ENCODE results near the gene ERF. TPM values are rescaled to one million over a fixed set of nuclear protein-coding genes. Genes with fewer than 3 reads are reported as not detected.
A peak's percentile ranks its signal among the peaks of the same experiment; 100 is the strongest.
"Not testable (repeated sequence)": the region's sequence is repeated elsewhere in the genome, so short reads cannot be mapped to it uniquely, and the experiment has no call there.

Gene ERF
- total RNA-seq, 1 experiment from 2014 or later: 49.5 TPM

GRCh38 chr19:42268142-42268703 lies 13.3 kb upstream of the ERF start:
- DNase-seq (ENCODE audit: low read depth): peak; percentile 100
- in situ Hi-C loops (cut with HindIII; ENCODE audit: low pct_unique_long_range_greater_than_20kb, low sequenced_read_pairs): no loop called here

GRCh38 chr19:42267644-42268141 lies 12.8 kb upstream of the ERF start:
- no peak for DNase-seq (ENCODE audit: low read depth)
- in situ Hi-C loops (cut with HindIII; ENCODE audit: low pct_unique_long_range_greater_than_20kb, low sequenced_read_pairs): no loop called here

- DNase-seq (ENCODE audit: low read depth); in situ Hi-C loops (cut with HindIII; ENCODE audit: low pct_unique_long_range_greater_than_20kb, low sequenced_read_pairs): not testable (repeated sequence)
These were observed 12.1 kb upstream of the ERF start for GRCh38 chr19:42266928-42267603.

GRCh38 chr19:42266105-42266504 lies 11.2 kb upstream of the ERF start:
- DNase-seq (ENCODE audit: low read depth); in situ Hi-C loops (cut with HindIII; ENCODE audit: low pct_unique_long_range_greater_than_20kb, low sequenced_read_pairs): not testable (repeated sequence)

GRCh38 chr19:42261763-42262162 lies 6.8 kb upstream of the ERF start:
- DNase-seq (ENCODE audit: low read depth): no peak
- in situ Hi-C loops (cut with HindIII; ENCODE audit: low pct_unique_long_range_greater_than_20kb, low sequenced_read_pairs): no loop called here

- in situ Hi-C loops (cut with HindIII; ENCODE audit: low pct_unique_long_range_greater_than_20kb, low sequenced_read_pairs); DNase-seq (ENCODE audit: low read depth): not testable (repeated sequence)
These were observed 2.9 kb upstream of the ERF start for GRCh38 chr19:42257842-42258241.

- no peak for DNase-seq (ENCODE audit: low read depth)
- in situ Hi-C loops (cut with HindIII; ENCODE audit: low pct_unique_long_range_greater_than_20kb, low sequenced_read_pairs): no loop called here
These were observed 1.1 kb upstream of the ERF start for GRCh38 chr19:42255766-42256745.

GRCh38 chr19:42254089-42254849 lies 659 bp downstream of the ERF start:
- in situ Hi-C loops (cut with HindIII; ENCODE audit: low pct_unique_long_range_greater_than_20kb, low sequenced_read_pairs): no loop called here
- DNase-seq (ENCODE audit: low read depth): peak; percentile 79

GRCh38 chr19:42253245-42254088 lies 1.5 kb downstream of the ERF start:
- peak; percentile 45 for DNase-seq (ENCODE audit: low read depth)
- in situ Hi-C loops (cut with HindIII; ENCODE audit: low pct_unique_long_range_greater_than_20kb, low sequenced_read_pairs): no loop called here

- no peak for DNase-seq (ENCODE audit: low read depth)
- in situ Hi-C loops (cut with HindIII; ENCODE audit: low pct_unique_long_range_greater_than_20kb, low sequenced_read_pairs): no loop called here
These were observed 2.3 kb downstream of the ERF start for GRCh38 chr19:42252365-42253244.

- in situ Hi-C loops (cut with HindIII; ENCODE audit: low pct_unique_long_range_greater_than_20kb, low sequenced_read_pairs): no loop called here
- no peak for DNase-seq (ENCODE audit: low read depth)
These were observed 3.2 kb downstream of the ERF start for GRCh38 chr19:42251572-42252358.

- in situ Hi-C loops (cut with HindIII; ENCODE audit: low pct_unique_long_range_greater_than_20kb, low sequenced_read_pairs): no loop called here
- DNase-seq (ENCODE audit: low read depth): no peak
These were observed 4.0 kb downstream of the ERF start for GRCh38 chr19:42250666-42251531.

- in situ Hi-C loops (cut with HindIII; ENCODE audit: low pct_unique_long_range_greater_than_20kb, low sequenced_read_pairs): no loop called here
- no peak for DNase-seq (ENCODE audit: low read depth)
These were observed 4.7 kb downstream of the ERF start for GRCh38 chr19:42250183-42250665.

GRCh38 chr19:42249769-42250168 lies 5.2 kb downstream of the ERF start:
- in situ Hi-C loops (cut with HindIII; ENCODE audit: low pct_unique_long_range_greater_than_20kb, low sequenced_read_pairs): no loop called here
- no peak for DNase-seq (ENCODE audit: low read depth)

Data from Caki2 (cell line).